ENCODE results near the gene LSM14B.

GRCh38 chr20:62126141-62126540 lies 3.9 kb downstream of the LSM14B start:
- TF ChIP-seq CTCF (conservative IDR thresholded peaks at IDR 0.05; ENCODE audit: low read depth, low read length) (no peak), EZH2 (IDR thresholded peaks at IDR 0.05; ENCODE audit: low read length, unreplicated experiment) (no peak), EZH2phosphoT487 (IDR thresholded peaks at IDR 0.05; ENCODE audit: borderline replicate concordance, low read length) (no peak)
